Vagina (tissue), 2 donors: Measurements from ENCODE around the gene ASB10. TPM values are rescaled to one million over a fixed set of nuclear protein-coding genes. Genes with fewer than 3 reads are reported as not detected.

Source experiments
- DNase-seq, 2 donors: peaks; one replicate each; pipeline ENCODE4 v3.0.0-alpha.2; 2017; ENCODE audit errors: extremely low spot score in 2 of 2
- H3K27ac ChIP-seq: fragments of 200-600 bp; sonication (generic); one replicate; pipeline ENCODE4 v1.5.1; 2019
- H3K27me3 ChIP-seq: fragments of 200-600 bp; sonication (generic); one replicate; pipeline ENCODE4 v1.5.1; 2019
- H3K36me3 ChIP-seq, 2 donors: fragments of 200-600 bp; sonication (generic); one replicate each; pipeline ENCODE4 v1.5.1; 2017 to 2019
- H3K4me1 ChIP-seq: fragments of 200-600 bp; sonication (generic); one replicate; pipeline ENCODE4 v1.5.1; 2019
- H3K4me3 ChIP-seq, 2 donors: fragments of 200-600 bp; sonication (generic); 1 replicate in 1 of 2; 2 replicates in 1 of 2; pipeline ENCODE4 v1.5.1; 2016 to 2019
- H3K9me3 ChIP-seq: fragments of 200-600 bp; sonication (generic); one replicate; pipeline ENCODE4 v1.5.1; 2019
- POLR2A ChIP-seq, 2 donors: fragments of 450-650 bp; IDR thresholded peaks; one replicate each; pipeline ENCODE4 v1.6.1; 2017; ENCODE audit warnings: antibody characterized with exemption in 2 of 2, mild to moderate bottlenecking in 2 of 2, moderate library complexity in 2 of 2
- POLR2AphosphoS5 ChIP-seq, 2 donors: sonication (generic); formaldehyde crosslinking; IDR thresholded peaks; one replicate each; pipeline ENCODE4 v1.9.0; 2017; ENCODE audit warnings: antibody characterized with exemption in 2 of 2, mild to moderate bottlenecking in 2 of 2, low read depth in 1 of 2; ENCODE audit not compliant: insufficient read depth in 1 of 2
- intact Hi-C: fragments of 100-400 bp; cut with DNase I; formaldehyde crosslinking; loops from one replicate; pipeline ENCODE4 v1.15.1; 2023
- total RNA-seq: library from RNA; depleted of rRNA; stranded (reverse); fragments of >200 nt; gene quantifications from one replicate; pipeline ENCODE4 v1.2.3, GENCODE V29; 2016
- TF ChIP-seq, protein P1 (sequence below), 3 experiments: fragments of 450-650 bp in 2 of 3; fragments of 200-600 bp in 1 of 3; sonication (generic) in 1 of 3; IDR thresholded peaks; one replicate each; pipeline ENCODE4 v1.5.1; 2017 to 2019; ENCODE audit warnings: antibody characterized with exemption in 3 of 3, mild to moderate bottlenecking in 2 of 3, moderate library complexity in 2 of 3

The ASB10 gene
- total RNA-seq, 1 donor from 2014 or later = not detected

DNA sequence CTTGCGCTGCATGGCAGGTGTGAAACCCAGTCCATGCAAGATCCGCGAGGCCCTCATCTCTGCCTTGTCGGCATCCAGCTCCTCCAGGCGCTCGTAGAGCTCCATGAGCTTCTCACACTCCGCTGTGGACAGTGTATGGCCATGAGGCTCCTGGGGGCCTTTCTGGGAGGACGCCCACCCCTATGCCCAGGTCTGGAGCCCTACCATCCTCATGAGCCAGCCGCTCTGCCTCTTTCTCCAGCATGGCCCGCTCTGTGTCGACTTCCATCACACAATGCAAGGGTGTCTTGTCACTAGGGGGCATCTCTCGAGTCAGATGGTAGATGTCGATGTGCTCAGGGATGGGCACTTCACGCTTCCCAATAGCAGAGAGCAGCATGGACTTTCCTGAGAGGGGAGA is 36.7 kb upstream of the ASB10 start:
- TF ChIP-seq POLR2AphosphoS5 (IDR thresholded peaks at IDR 0.05; ENCODE audit: insufficient read depth in 1 of 2, low read depth in 1 of 2) = no peak
- no peak for TF ChIP-seq POLR2A (IDR thresholded peaks at IDR 0.05)
- TF ChIP-seq, protein P1, sequence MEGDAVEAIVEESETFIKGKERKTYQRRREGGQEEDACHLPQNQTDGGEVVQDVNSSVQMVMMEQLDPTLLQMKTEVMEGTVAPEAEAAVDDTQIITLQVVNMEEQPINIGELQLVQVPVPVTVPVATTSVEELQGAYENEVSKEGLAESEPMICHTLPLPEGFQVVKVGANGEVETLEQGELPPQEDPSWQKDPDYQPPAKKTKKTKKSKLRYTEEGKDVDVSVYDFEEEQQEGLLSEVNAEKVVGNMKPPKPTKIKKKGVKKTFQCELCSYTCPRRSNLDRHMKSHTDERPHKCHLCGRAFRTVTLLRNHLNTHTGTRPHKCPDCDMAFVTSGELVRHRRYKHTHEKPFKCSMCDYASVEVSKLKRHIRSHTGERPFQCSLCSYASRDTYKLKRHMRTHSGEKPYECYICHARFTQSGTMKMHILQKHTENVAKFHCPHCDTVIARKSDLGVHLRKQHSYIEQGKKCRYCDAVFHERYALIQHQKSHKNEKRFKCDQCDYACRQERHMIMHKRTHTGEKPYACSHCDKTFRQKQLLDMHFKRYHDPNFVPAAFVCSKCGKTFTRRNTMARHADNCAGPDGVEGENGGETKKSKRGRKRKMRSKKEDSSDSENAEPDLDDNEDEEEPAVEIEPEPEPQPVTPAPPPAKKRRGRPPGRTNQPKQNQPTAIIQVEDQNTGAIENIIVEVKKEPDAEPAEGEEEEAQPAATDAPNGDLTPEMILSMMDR (IDR thresholded peaks at IDR 0.05) = no peak
- Histone ChIP-seq H3K4me3 (no peak overlapping the region), H3K27me3 (no peaks in the 10 kb centered on the region), H3K9me3 (no peaks in the 10 kb centered on the region), H3K27ac (no peak overlapping the region), H3K36me3 (peaks cover 0 to 59% of the 10 kb centered on the region in 2 donors), H3K4me1 (peaks cover 24% of the 10 kb centered on the region)
- intact Hi-C loops = no loop called here
- no peak for DNase-seq

DNA sequence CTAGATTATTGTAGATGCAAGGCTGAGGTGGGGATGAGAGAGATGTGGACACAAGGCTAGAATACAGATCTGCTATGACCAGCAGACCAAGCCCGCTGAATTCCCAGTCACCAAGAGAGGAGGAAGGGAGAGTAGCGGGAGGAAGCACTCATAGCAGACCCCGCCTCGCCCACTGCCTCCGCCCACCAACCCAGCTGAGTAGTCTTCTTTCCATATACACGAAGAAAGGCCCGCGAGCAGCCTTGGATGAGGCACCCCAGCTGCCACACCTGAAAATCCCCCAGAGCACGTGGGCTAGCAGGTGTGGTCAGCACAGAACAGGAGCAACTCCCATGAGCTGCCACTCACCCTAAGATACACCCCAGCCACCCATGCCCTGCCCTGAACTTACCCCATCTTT is 31.1 kb upstream of the ASB10 start:
- Histone ChIP-seq H3K36me3 (peaks cover 0 to 98% of the 10 kb centered on the region in 2 donors), H3K4me1 (no peaks in the 10 kb centered on the region), H3K4me3 (no peak overlapping the region), H3K27me3 (no peaks in the 10 kb centered on the region), H3K9me3 (no peaks in the 10 kb centered on the region), H3K27ac (no peak overlapping the region)
- intact Hi-C loops = no loop called here
- TF ChIP-seq POLR2AphosphoS5 (IDR thresholded peaks at IDR 0.05; ENCODE audit: insufficient read depth in 1 of 2, low read depth in 1 of 2) (no peak), POLR2A (IDR thresholded peaks at IDR 0.05) (no peak)
- TF ChIP-seq, protein P1 (IDR thresholded peaks at IDR 0.05) = no peak
- DNase-seq = no peak

DNA sequence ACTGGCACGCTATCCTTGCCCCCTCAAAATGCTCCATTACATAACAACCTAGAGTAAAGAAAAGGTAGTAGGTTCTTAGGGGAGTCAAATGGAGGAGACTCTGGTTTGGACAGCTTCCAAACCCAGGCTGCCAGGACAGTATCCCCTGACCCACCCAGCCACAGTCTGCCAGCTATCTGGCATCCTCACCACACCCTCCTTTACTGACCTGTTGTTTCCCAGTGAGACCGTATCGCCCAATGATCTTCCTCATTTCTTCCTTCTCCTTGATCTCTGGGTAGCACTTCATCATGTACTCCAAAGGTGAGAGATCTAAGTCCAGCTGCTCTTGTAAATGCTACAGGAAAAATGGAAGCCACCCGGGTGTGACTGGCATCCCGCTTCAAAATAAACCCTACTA is 28.3 kb upstream of the ASB10 start:
- no peaks in the 10 kb centered on the region for H3K27me3 ChIP-seq
- no peaks in the 10 kb centered on the region for H3K4me1 ChIP-seq
- no peak for DNase-seq
- TF ChIP-seq, protein P1 (IDR thresholded peaks at IDR 0.05) = no peak
- TF ChIP-seq POLR2A (IDR thresholded peaks at IDR 0.05) (no peak), POLR2AphosphoS5 (IDR thresholded peaks at IDR 0.05; ENCODE audit: insufficient read depth in 1 of 2, low read depth in 1 of 2) (no peak)
- H3K27ac ChIP-seq = no peak overlapping the region
- peaks cover 0 to 72% of the 10 kb centered on the region in 2 donors for H3K36me3 ChIP-seq
- no peaks in the 10 kb centered on the region for H3K9me3 ChIP-seq
- no peak overlapping the region for H3K4me3 ChIP-seq
- intact Hi-C loops = no loop called here

DNA sequence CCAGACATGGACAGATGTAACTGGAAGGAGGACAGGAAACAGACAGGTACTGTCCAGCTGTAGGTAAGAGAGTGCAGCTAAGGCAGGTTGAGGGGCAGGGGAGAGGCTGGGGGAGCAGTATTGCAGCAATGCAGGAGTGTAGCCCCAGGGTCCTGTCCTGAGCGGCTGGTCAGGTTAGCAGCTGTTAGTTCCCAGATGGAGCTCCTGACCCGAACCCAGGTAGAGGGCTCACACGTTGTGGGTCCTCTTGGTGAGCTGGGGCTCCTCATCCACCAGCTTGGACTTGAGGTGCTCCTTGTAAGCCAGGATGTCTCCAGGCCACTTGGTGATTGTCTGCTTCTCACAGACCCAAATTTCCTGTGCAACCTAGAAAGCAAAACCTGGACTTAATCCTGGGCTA is 26.8 kb upstream of the ASB10 start:
- peaks cover 0 to 59% of the 10 kb centered on the region in 2 donors for H3K36me3 ChIP-seq
- DNase-seq = no peak
- intact Hi-C loops = no loop called here
- no peaks in the 10 kb centered on the region for H3K27me3 ChIP-seq
- H3K4me1 ChIP-seq = no peaks in the 10 kb centered on the region
- H3K27ac ChIP-seq = no peak overlapping the region
- no peak overlapping the region for H3K4me3 ChIP-seq
- no peaks in the 10 kb centered on the region for H3K9me3 ChIP-seq
- TF ChIP-seq, protein P1 (IDR thresholded peaks at IDR 0.05) = no peak
- no peak for TF ChIP-seq POLR2AphosphoS5 (IDR thresholded peaks at IDR 0.05; ENCODE audit: insufficient read depth in 1 of 2, low read depth in 1 of 2)
- no peak for TF ChIP-seq POLR2A (IDR thresholded peaks at IDR 0.05)

DNA sequence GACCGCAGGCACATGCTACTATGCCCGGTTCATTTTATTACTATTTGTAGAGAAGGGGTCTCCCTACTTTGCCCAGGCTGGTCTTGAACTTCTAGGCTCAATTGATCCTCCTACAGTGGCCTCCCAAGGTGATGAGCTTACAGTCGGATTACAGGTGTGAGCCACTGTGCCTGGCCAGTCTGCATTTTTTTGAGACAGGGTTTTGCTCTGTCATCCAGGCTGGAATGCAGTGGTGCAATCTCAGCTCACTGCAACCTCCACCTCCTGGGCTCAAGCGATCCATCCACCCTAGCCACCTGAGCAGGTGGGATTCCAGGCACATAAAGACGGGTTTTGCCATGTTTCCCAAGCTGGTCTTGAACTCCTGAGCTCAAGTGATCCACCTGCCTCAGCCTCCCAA is 25.6 kb upstream of the ASB10 start:
- no peaks in the 10 kb centered on the region for H3K27me3 ChIP-seq
- no peaks in the 10 kb centered on the region for H3K9me3 ChIP-seq
- intact Hi-C loops = no loop called here
- DNase-seq = no peak
- H3K4me3 ChIP-seq = no peak overlapping the region
- H3K4me1 ChIP-seq = no peaks in the 10 kb centered on the region
- no peak overlapping the region for H3K27ac ChIP-seq
- peaks cover 0 to 47% of the 10 kb centered on the region in 2 donors for H3K36me3 ChIP-seq
- TF ChIP-seq, protein P1 (IDR thresholded peaks at IDR 0.05) = no peak
- TF ChIP-seq POLR2A (IDR thresholded peaks at IDR 0.05) (no peak), POLR2AphosphoS5 (IDR thresholded peaks at IDR 0.05; ENCODE audit: insufficient read depth in 1 of 2, low read depth in 1 of 2) (no peak)
